ENCODE results near the gene KLHDC3. TPM values are rescaled to one million over a fixed set of nuclear protein-coding genes. Genes with fewer than 3 reads are reported as not detected.

The KLHDC3 gene
- polyA plus RNA-seq, 3 donors: 51.9 to 141 (median 106) TPM

- Mint-ChIP-seq H3K4me3 (no peak overlapping the region), H3K4me1 (no peaks in the 10 kb centered on the region), H3K27ac (no peak overlapping the region), H3K27me3 (ENCODE audit: low read depth in 3 of 3) (peaks cover 0 to 2% (median 0%) of the 10 kb centered on the region in 3 donors), H3K36me3 (peaks cover 13 to 32% of the 10 kb centered on the region in 2 donors), H3K9me3 (no peaks in the 10 kb centered on the region)
- H4K20me1 ChIP-seq (ENCODE audit: insufficient read depth, low read length): no peaks in the 10 kb centered on the region
- no peaks in the 10 kb centered on the region for H3K9me3 ChIP-seq (replicated peaks in 1 of 2; ENCODE audit: control insufficient read depth in 1 of 2, insufficient read depth in 1 of 2, low read length in 2 of 2)
- H3K79me2 ChIP-seq (ENCODE audit: insufficient read depth, low read length): no peaks in the 10 kb centered on the region
- no peaks in the 10 kb centered on the region for H3K27me3 ChIP-seq (ENCODE audit: control insufficient read depth in 2 of 2, insufficient read depth in 2 of 2, low read length in 2 of 2)
- H3K4me3 ChIP-seq (replicated peaks in 1 of 3; ENCODE audit: low read depth in 2 of 3, low read length in 3 of 3): no peak overlapping the region
- intact Hi-C loops (cut with micrococcal nuclease): no loop called here
- no peak for TF ChIP-seq CTCF (IDR thresholded peaks at IDR 0.05)
- H3K27ac ChIP-seq (ENCODE audit: low read depth in 1 of 2, low read length in 2 of 2): no peak overlapping the region
- H2AFZ ChIP-seq (ENCODE audit: insufficient read depth, low read depth, low read length, poor library complexity, severe bottlenecking): no peak overlapping the region
- no peaks in the 10 kb centered on the region for H3K4me1 ChIP-seq (ENCODE audit: control insufficient read depth in 1 of 2, insufficient read depth in 2 of 2, low read length in 2 of 2)
- H3K36me3 ChIP-seq (replicated peaks in 1 of 2; ENCODE audit: control insufficient read depth in 1 of 2, insufficient read depth in 2 of 2, low read length in 2 of 2): peaks cover 11 to 29% of the 10 kb centered on the region in 2 donors
- 76% methylated on average over 4 of the region's 8 CpGs for WGBS (ENCODE audit: insufficient coverage)
- DNase-seq: no peak
- H3K4me2 ChIP-seq (replicated peaks; ENCODE audit: extremely low read depth, low read length, poor library complexity, severe bottlenecking): no peak overlapping the region
- no peak overlapping the region for H3K9ac ChIP-seq (ENCODE audit: insufficient read depth, low read length, poor library complexity, severe bottlenecking)
Measured at GRCh38 chr6:43001843-43002242, 12.2 kb upstream of the KLHDC3 start.

- H3K27me3 Mint-ChIP-seq (ENCODE audit: low read depth in 3 of 3): peaks cover 0 to 5% (median 0%) of the 10 kb centered on the region in 3 donors
- H2AFZ ChIP-seq (ENCODE audit: insufficient read depth, low read depth, low read length, poor library complexity, severe bottlenecking): no peak overlapping the region
- intact Hi-C loops (cut with micrococcal nuclease): loop anchor here in 1 of 2 donors (5.0 kb wide), 1 partner anchor 136 kb away; no protein-coding TSS in a partner anchor
- no peaks in the 10 kb centered on the region for H4K20me1 ChIP-seq (ENCODE audit: insufficient read depth, low read length)
- no peaks in the 10 kb centered on the region for H3K27me3 ChIP-seq (ENCODE audit: control insufficient read depth in 2 of 2, insufficient read depth in 2 of 2, low read length in 2 of 2)
- no peak for DNase-seq
- no peak overlapping the region for H3K4me2 ChIP-seq (replicated peaks; ENCODE audit: extremely low read depth, low read length, poor library complexity, severe bottlenecking)
- H3K9me3 ChIP-seq (replicated peaks in 1 of 2; ENCODE audit: control insufficient read depth in 1 of 2, insufficient read depth in 1 of 2, low read length in 2 of 2): no peaks in the 10 kb centered on the region
- no peak overlapping the region for H3K4me3 ChIP-seq (replicated peaks in 1 of 3; ENCODE audit: low read depth in 2 of 3, low read length in 3 of 3)
- no peak overlapping the region for H3K27ac Mint-ChIP-seq
- H3K36me3 ChIP-seq (replicated peaks in 1 of 2; ENCODE audit: control insufficient read depth in 1 of 2, insufficient read depth in 2 of 2, low read length in 2 of 2): peaks cover 51 to 65% of the 10 kb centered on the region in 2 donors
- H3K79me2 ChIP-seq (ENCODE audit: insufficient read depth, low read length): no peaks in the 10 kb centered on the region
- no peak overlapping the region for H3K27ac ChIP-seq (ENCODE audit: low read depth in 1 of 2, low read length in 2 of 2)
- no peak overlapping the region for H3K4me3 Mint-ChIP-seq
- H3K4me1 Mint-ChIP-seq: no peaks in the 10 kb centered on the region
- no peak overlapping the region for H3K9ac ChIP-seq (ENCODE audit: insufficient read depth, low read length, poor library complexity, severe bottlenecking)
- H3K4me1 ChIP-seq (ENCODE audit: control insufficient read depth in 1 of 2, insufficient read depth in 2 of 2, low read length in 2 of 2): no peaks in the 10 kb centered on the region
- TF ChIP-seq CTCF (IDR thresholded peaks at IDR 0.05): no peak
- no peaks in the 10 kb centered on the region for H3K9me3 Mint-ChIP-seq
- WGBS (ENCODE audit: insufficient coverage): 96% methylated on average over 3 of the region's 5 CpGs
- peaks cover 48 to 54% of the 10 kb centered on the region in 2 donors for H3K36me3 Mint-ChIP-seq
Measured at GRCh38 chr6:43005844-43006243, 8.2 kb upstream of the KLHDC3 start.

Data from CD14-positive monocyte (primary cell).